Measurements from ENCODE around the gene POLA2. TPM values are rescaled to one million over a fixed set of nuclear protein-coding genes. Genes with fewer than 3 reads are reported as not detected.

The POLA2 gene
- total and polyA plus RNA-seq, 4 donors: 1.5 to 6.1 (median 3.2) TPM

- H3K9me3 ChIP-seq (ENCODE audit: control insufficient read depth in 4 of 4, low read length in 3 of 4): no peaks in the 10 kb centered on the region
- no peak overlapping the region for H3K4me3 ChIP-seq (ENCODE audit: low read depth in 1 of 3, low read length in 3 of 3)
- H3K4me1 ChIP-seq (ENCODE audit: control insufficient read depth in 4 of 4, insufficient read depth in 4 of 4, low read length in 3 of 4): peaks cover 12 to 18% (median 15%) of the 10 kb centered on the region in 4 donors
- H3K27me3 ChIP-seq (ENCODE audit: control insufficient read depth in 4 of 4, insufficient read depth in 4 of 4, low read length in 3 of 4): no peaks in the 10 kb centered on the region
- DNase-seq (ENCODE audit: low spot score): no peak
- TF ChIP-seq GABPA (IDR thresholded peaks at IDR 0.05 in 1 of 2, conservative IDR thresholded peaks at IDR 0.05 in 1 of 2) (no peak), HNF4G (IDR thresholded peaks at IDR 0.05) (no peak), EGR1 (IDR thresholded peaks at IDR 0.05; ENCODE audit: low read depth in 2 of 2) (no peak), ZBTB33 (IDR thresholded peaks at IDR 0.05) (no peak), YY1 (IDR thresholded peaks at IDR 0.05) (no peak), NR2F2 (IDR thresholded peaks at IDR 0.05) (no peak), MAX (IDR thresholded peaks at IDR 0.05) (no peak), FOXA1 (IDR thresholded peaks at IDR 0.05) (no peak), RAD21 (IDR thresholded peaks at IDR 0.05) (no peak), ATF3 (IDR thresholded peaks at IDR 0.05) (no peak)
- H3K9ac ChIP-seq (ENCODE audit: low read depth in 1 of 2, low read length in 2 of 2): no peak overlapping the region
- 91% methylated on average over 16 of the region's 16 CpGs for whole genome bisulfite sequencing
- H3K27ac ChIP-seq (ENCODE audit: low read depth in 1 of 2, low read length in 2 of 2): no peak overlapping the region
- H3K36me3 ChIP-seq (ENCODE audit: control insufficient read depth in 4 of 4, insufficient read depth in 3 of 4, low read depth in 1 of 4, low read length in 3 of 4): peaks cover 0 to 9% (median 4%) of the 10 kb centered on the region in 4 donors
These were observed 47.4 kb upstream of the POLA2 start for GRCh38 chr11:65214212-65214845.

- no peak for DNase-seq (ENCODE audit: low spot score)
- Histone ChIP-seq H3K36me3 (ENCODE audit: control insufficient read depth in 4 of 4, insufficient read depth in 3 of 4, low read depth in 1 of 4, low read length in 3 of 4) (peaks cover 0 to 3% (median under 1%) of the 10 kb centered on the region in 4 donors), H3K9me3 (ENCODE audit: control insufficient read depth in 4 of 4, low read length in 3 of 4) (no peaks in the 10 kb centered on the region), H3K4me1 (ENCODE audit: control insufficient read depth in 4 of 4, insufficient read depth in 4 of 4, low read length in 3 of 4) (peaks cover 6 to 10% (median 9%) of the 10 kb centered on the region in 4 donors), H3K9ac (ENCODE audit: low read depth in 1 of 2, low read length in 2 of 2) (no peak overlapping the region), H3K4me3 (ENCODE audit: low read depth in 1 of 3, low read length in 3 of 3) (no peak overlapping the region), H3K27ac (ENCODE audit: low read depth in 1 of 2, low read length in 2 of 2) (no peak overlapping the region), H3K27me3 (ENCODE audit: control insufficient read depth in 4 of 4, insufficient read depth in 4 of 4, low read length in 3 of 4) (no peaks in the 10 kb centered on the region)
- TF ChIP-seq SP1 (IDR thresholded peaks at IDR 0.05): no peak
- TF ChIP-seq YY1 (IDR thresholded peaks at IDR 0.05): no peak
- no peak for TF ChIP-seq FOXA2 (IDR thresholded peaks at IDR 0.05)
- TF ChIP-seq FOXA1 (IDR thresholded peaks at IDR 0.05): no peak
- no peak for TF ChIP-seq RAD21 (IDR thresholded peaks at IDR 0.05)
- TF ChIP-seq HNF4A (conservative IDR thresholded peaks at IDR 0.05): no peak
- TF ChIP-seq ZBTB33 (IDR thresholded peaks at IDR 0.05): no peak
- TF ChIP-seq JUND (IDR thresholded peaks at IDR 0.05): no peak
- 94% methylated on average over 24 of the region's 24 CpGs for WGBS
These were observed 46.2 kb upstream of the POLA2 start for GRCh38 chr11:65215441-65216076.
